ENCODE results near the gene C2CD2. TPM values are rescaled to one million over a fixed set of nuclear protein-coding genes. Genes with fewer than 3 reads are reported as not detected.
"Not testable (repeated sequence)": the region's sequence is repeated elsewhere in the genome, so short reads cannot be mapped to it uniquely, and the experiment has no call there.

Gene C2CD2
- total RNA-seq, 1 experiment from 2014 or later, result 12.6 TPM

DNA sequence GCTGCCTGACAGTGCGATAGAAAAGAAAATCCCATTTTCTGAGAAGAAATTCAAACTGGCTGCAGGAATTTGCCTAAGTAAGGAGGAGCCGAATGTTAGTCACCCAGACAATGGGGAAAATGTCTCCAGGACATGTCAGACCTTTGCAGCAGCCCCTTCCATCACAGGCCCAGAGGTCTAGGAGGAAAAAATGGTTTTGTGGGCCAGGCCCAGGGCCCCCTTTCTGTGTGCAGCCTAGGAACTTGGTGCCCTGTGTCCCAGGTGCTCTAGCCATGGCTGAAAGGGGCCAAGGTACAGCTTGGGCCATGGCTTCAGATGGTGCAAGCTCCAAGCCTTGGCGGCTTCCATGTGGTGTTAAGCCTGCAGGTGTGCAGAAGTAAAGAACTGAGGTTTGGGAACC lies 41.8 kb upstream of the C2CD2 start:
- no peaks in the 10 kb centered on the region for H3K27me3 Mint-ChIP-seq (ENCODE audit: insufficient read depth, unreplicated experiment)
- no TSS peak for BruUV-seq (replicated peaks)
- peaks cover 26% of the 10 kb centered on the region for H3K9me3 Mint-ChIP-seq (ENCODE audit: unreplicated experiment)
- H3K36me3 Mint-ChIP-seq (ENCODE audit: insufficient read depth, unreplicated experiment), result peaks cover 82% of the 10 kb centered on the region
- no peaks in the 10 kb centered on the region for H3K4me1 Mint-ChIP-seq (ENCODE audit: low read depth, unreplicated experiment)
- ChIA-PET POLR2A (no interaction called here), CTCF (no interaction called here)
- 0 out of 2 replicates have a peak, but pooled peaks cover 1% of the 10 kb centered on the region for H3K36me3 ChIP-seq (ENCODE audit: control insufficient read depth, insufficient read depth, low read length)
- H3K4me3 Mint-ChIP-seq (ENCODE audit: unreplicated experiment), result no peak overlapping the region
- peaks cover 13% of the 10 kb centered on the region; the same call in 1 of the 2 replicates for H3K9me3 ChIP-seq
- H3K4me1 ChIP-seq, result no peaks in the 10 kb centered on the region
- no peak overlapping the region for H3K4me3 ChIP-seq (ENCODE audit: low read depth, low read length)
- no peak for DNase-seq
- no peak overlapping the region for H3K27ac Mint-ChIP-seq (ENCODE audit: unreplicated experiment)
- TF ChIP-seq, protein P1, sequence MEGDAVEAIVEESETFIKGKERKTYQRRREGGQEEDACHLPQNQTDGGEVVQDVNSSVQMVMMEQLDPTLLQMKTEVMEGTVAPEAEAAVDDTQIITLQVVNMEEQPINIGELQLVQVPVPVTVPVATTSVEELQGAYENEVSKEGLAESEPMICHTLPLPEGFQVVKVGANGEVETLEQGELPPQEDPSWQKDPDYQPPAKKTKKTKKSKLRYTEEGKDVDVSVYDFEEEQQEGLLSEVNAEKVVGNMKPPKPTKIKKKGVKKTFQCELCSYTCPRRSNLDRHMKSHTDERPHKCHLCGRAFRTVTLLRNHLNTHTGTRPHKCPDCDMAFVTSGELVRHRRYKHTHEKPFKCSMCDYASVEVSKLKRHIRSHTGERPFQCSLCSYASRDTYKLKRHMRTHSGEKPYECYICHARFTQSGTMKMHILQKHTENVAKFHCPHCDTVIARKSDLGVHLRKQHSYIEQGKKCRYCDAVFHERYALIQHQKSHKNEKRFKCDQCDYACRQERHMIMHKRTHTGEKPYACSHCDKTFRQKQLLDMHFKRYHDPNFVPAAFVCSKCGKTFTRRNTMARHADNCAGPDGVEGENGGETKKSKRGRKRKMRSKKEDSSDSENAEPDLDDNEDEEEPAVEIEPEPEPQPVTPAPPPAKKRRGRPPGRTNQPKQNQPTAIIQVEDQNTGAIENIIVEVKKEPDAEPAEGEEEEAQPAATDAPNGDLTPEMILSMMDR (IDR thresholded peaks at IDR 0.05; ENCODE audit: insufficient read depth in 1 of 2, low read depth in 1 of 2, low read length in 1 of 2, severe bottlenecking in 1 of 2, unreplicated experiment in 1 of 2), result no peak
- no peaks in the 10 kb centered on the region for H3K27me3 ChIP-seq (replicated peaks; ENCODE audit: control insufficient read depth, insufficient read depth, low read length)
- intact Hi-C loops (cut with micrococcal nuclease; ENCODE audit: unreplicated experiment), result no loop called here

- intact Hi-C loops (cut with micrococcal nuclease; ENCODE audit: unreplicated experiment); H3K4me1 Mint-ChIP-seq (ENCODE audit: low read depth, unreplicated experiment); DNase-seq; BruUV-seq (replicated peaks); H3K36me3 ChIP-seq (ENCODE audit: control insufficient read depth, insufficient read depth, low read length); H3K27me3 ChIP-seq (replicated peaks; ENCODE audit: control insufficient read depth, insufficient read depth, low read length); H3K4me3 Mint-ChIP-seq (ENCODE audit: unreplicated experiment); H3K4me1 ChIP-seq; H3K27me3 Mint-ChIP-seq (ENCODE audit: insufficient read depth, unreplicated experiment); H3K4me3 ChIP-seq (ENCODE audit: low read depth, low read length); CTCF ChIA-PET; H3K27ac Mint-ChIP-seq (ENCODE audit: unreplicated experiment); POLR2A ChIA-PET: not testable (repeated sequence)
- Mint-ChIP-seq H3K36me3 (ENCODE audit: insufficient read depth, unreplicated experiment) (peaks cover 77% of the 10 kb centered on the region), H3K9me3 (ENCODE audit: unreplicated experiment) (peaks cover 26% of the 10 kb centered on the region)
- peaks cover 13% of the 10 kb centered on the region; the same call in 1 of the 2 replicates for H3K9me3 ChIP-seq
Observed at GRCh38 chr21:41994613-41995012, 40.8 kb upstream of the C2CD2 start.

- no peaks in the 10 kb centered on the region for H3K27me3 Mint-ChIP-seq (ENCODE audit: insufficient read depth, unreplicated experiment)
Observed at GRCh38 chr21:41993744-41994143, 39.9 kb upstream of the C2CD2 start.

More at GRCh38 chr21:41993744-41994143, 39.9 kb upstream of the C2CD2 start:
- Histone ChIP-seq H3K36me3 (ENCODE audit: control insufficient read depth, insufficient read depth, low read length) (0 out of 2 replicates have a peak, but pooled peaks cover 1% of the 10 kb centered on the region), H3K4me3 (ENCODE audit: low read depth, low read length) (no peak overlapping the region), H3K9me3 (peaks cover 13% of the 10 kb centered on the region; the same call in 1 of the 2 replicates), H3K4me1 (no peaks in the 10 kb centered on the region), H3K27me3 (replicated peaks; ENCODE audit: control insufficient read depth, insufficient read depth, low read length) (no peaks in the 10 kb centered on the region)
- POLR2A ChIA-PET, result no interaction called here
- Mint-ChIP-seq H3K27ac (ENCODE audit: unreplicated experiment) (no peak overlapping the region), H3K4me3 (ENCODE audit: unreplicated experiment) (no peak overlapping the region), H3K9me3 (ENCODE audit: unreplicated experiment) (peaks cover 18% of the 10 kb centered on the region), H3K36me3 (ENCODE audit: insufficient read depth, unreplicated experiment) (peaks cover 68% of the 10 kb centered on the region), H3K4me1 (ENCODE audit: low read depth, unreplicated experiment) (no peaks in the 10 kb centered on the region)
- no TSS peak for BruUV-seq (replicated peaks)
- intact Hi-C loops (cut with micrococcal nuclease; ENCODE audit: unreplicated experiment), result no loop called here
- CTCF ChIA-PET, result no interaction called here
- no peak for DNase-seq
- TF ChIP-seq, protein P1 (IDR thresholded peaks at IDR 0.05; ENCODE audit: insufficient read depth in 1 of 2, low read depth in 1 of 2, low read length in 1 of 2, severe bottlenecking in 1 of 2, unreplicated experiment in 1 of 2), result no peak

Data from Caco-2 (cell line).